ENCODE data around the gene MMP19.
"Not testable (repeated sequence)": the region's sequence is repeated elsewhere in the genome, so short reads cannot be mapped to it uniquely, and the experiment has no call there.

Gene MMP19

DNA sequence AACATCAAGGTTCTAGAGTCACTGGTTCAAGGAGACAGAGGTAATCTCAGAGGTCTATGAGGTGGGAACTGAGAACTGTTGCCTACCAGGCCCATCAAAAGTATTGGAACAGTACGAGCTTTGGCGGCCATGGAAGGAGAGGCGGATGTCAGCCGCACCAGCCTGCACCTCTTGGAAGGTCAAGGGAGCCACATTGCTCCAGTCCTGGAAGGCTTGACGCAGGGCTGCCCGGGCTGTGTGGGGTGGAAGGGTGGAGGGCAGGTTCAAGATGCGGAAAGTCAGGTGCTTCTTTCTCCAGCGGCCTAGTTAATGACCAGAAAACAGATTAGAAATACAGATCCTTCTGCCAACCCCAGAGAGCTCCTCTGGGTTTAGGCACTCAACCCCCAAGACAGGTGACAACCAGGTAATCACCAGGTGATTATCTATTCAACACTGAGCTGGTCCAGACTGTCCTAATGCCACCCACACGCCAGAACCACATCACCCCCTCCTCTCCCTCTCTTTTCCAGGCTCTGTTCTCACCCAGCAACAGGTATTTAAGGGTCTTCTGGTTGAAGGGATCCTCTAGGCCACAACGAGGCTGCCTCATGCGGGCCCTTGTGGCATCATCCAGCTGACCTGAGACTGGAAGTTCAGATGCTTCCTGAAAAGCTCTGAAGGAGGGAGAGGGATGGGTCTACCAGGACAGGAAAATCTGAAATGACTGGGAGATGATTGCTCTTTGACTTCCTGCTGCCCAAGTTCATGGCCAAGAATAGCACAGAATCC lies 2.0 kb downstream of the MMP19 start:
- no peak for DNase-seq

DNA sequence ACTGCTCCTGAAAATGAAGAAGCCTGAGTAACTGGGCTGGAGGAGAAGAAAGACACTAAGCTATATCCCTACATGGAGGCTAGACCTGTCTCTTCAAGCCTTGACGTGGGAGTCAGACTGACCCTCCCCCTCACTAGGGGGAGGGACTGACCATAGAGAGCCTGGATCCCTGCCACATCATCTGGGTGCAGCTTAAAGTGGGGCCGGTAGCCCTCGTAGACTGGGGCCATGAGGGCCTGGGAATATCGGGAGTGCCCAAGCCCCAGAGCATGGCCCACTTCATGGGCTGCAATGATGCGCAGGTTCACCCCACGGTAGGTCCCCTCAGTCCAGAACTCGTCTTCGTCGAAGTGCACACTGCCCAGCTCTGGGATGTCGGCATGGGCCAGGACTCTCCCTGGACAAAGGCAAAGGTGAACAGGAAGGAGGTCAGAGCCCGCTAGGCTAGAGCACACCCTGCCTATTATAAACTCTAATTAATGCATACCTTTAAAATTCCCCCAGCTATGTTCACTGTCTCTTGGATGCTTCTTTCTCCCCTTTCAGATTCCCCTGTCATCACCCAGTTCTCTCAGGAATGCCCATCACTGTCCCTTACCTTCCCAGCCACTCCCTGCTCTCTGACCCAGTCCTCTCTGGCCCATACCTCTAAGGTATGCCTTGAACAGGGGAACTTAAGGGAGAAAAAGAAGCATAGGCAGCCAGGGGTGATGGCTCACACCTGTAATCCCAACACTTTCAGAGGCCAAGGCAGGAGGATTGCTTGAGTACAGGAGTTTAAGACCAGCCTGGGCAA lies 3.2 kb downstream of the MMP19 start:
- no peak for DNase-seq

- no peak for DNase-seq
These were observed 4.4 kb downstream of the MMP19 start for GRCh38 chr12:55838361-55838760.

- DNase-seq, result not testable (repeated sequence)
These were observed 8.3 kb downstream of the MMP19 start for GRCh38 chr12:55834400-55834799.

GRCh38 chr12:55833056-55833455 lies 9.7 kb downstream of the MMP19 start:
- no peak for DNase-seq

- no peak for DNase-seq
These were observed 11.3 kb downstream of the MMP19 start for GRCh38 chr12:55831447-55831815.

DNA sequence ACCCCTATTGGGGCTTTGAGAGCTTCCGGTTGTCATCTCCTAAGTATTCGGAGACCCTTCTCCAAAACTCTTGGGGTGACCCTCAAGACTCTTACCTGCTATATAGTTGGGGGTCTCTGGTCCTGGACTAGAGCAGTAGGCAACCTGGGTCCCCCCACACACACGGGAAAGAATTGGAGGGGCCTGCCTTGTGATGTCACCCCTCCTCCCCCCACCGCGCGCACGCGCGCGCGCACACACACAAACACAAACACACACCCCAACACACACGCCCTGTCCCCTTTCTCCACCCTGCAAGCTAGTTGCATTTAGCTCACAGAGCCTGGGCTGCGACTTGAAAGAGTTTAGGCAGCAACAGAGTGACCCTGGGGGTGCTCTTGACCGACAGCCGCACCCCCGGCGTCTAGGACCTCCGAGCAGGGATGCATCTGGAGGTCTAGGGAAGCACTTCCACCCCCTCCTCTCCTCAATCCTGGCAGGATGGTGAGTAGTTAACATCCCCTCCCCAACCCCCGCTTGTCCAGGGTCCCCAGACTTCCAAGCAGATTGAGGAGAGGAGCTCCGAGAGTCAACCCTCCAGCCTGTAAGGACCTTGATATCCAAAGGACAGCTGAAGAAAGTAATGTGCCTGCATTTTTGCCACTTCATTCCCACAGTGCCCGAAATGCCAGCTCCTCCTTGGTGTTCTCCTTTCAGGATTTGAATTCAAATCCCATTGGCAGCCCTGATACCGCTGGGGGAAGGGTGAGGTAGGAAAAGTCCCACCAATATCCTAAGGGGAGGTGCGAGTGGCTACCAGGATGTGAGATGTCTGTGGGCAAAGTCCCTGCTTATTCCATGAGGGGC lies 11.9 kb downstream of the MMP19 start:
- peak; percentile 62 for DNase-seq

- no peak for DNase-seq
These were observed 12.7 kb downstream of the MMP19 start for GRCh38 chr12:55829967-55830600.

GRCh38 chr12:55828357-55828756 lies 14.4 kb downstream of the MMP19 start:
- DNase-seq, result no peak

DNA sequence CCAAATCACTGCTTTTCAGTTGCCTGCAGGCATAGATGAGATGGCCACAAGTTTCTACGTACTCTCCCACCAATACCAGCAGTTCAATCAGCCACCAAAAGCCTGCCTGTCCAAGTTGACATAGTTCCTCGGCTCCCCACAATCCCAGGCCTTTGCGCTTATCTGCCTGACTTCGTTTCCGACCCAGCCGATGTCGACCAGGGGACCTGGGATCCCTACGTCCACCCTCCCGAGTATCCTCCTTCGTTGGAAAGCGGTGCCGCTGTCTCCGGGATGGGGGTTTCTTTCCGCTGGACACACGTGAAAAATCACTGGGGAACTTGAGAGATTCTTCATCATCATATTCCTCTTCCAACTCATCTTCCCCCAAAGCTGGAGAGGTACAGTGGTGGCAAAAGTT lies 14.9 kb downstream of the MMP19 start:
- no peak for DNase-seq

DNA sequence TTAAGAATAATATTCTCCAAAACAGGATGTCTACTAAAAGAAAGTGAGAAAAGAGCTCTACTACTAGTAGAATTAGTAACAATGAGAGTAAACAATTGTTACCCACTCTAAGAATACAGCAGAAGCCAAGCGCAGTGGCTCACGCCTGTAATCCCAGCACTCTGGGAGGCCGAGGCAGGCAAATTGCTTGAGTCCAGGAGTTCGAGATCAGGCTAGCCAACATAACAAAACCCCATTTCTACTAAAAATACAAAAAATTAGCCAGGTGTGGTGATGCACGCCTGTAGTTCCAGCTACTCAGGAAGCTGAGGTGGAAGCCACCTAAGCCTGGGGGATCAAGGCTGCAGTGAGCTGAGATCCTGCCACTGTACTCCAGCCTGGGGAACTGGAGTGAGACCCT lies 18.0 kb downstream of the MMP19 start:
- no peak for DNase-seq

DNA sequence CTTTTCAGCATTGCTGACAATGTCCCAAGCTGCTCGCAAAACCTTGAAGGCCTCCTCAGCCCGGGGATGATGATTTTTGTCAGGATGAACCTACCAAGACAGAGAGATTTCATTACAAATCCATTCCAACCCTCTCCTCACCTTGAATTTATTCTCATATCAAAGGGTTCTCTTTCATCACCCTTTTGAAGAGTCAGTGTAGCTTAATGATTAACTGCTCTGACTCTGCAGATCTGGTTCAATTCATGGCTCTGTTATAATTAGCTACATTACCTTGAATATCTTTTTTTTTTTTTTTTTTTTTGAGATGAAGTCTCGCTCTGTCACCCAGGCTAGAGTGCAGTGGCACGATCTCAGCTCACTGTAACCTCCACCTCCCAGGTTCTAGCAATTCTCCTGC lies 19.3 kb downstream of the MMP19 start:
- DNase-seq, result no peak

DNA sequence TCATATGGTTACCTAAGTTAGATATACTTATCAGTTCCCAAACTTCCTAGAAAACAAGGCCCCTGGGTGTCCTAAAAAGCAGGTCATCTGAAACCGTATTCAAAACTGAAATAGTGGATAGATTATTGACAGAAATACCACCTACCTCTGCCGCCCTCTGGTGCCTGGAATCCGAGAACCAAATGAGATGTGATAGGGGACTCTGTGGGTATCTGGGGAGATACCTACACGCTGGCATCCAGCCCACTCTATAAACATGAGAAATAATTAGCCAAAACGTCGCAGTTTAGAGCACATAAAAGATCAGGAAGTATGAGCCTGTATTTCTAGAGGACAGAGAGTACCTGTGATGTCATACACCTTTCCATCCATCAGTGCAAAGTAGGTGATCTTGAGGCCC lies 20.5 kb downstream of the MMP19 start:
- DNase-seq, result no peak

DNA sequence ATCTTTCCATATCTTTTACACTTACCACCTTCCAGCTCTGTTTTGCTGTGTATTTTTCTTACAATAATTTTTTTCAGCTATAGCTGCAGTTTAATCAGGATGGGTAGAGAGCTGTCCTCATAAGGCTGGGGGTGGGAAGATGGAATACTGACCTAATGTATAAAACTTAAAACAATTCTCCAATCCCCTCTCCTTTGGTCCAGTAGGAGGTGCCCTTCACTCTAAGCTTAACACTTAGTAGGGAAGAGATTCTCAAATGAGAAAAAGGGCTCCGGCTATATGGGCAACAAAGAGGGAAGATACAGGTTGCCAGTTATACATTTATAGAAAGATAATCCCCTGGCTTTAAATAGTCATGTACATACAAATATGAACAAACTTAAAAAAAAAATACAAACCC lies 22.1 kb downstream of the MMP19 start:
- no peak for DNase-seq

DNA sequence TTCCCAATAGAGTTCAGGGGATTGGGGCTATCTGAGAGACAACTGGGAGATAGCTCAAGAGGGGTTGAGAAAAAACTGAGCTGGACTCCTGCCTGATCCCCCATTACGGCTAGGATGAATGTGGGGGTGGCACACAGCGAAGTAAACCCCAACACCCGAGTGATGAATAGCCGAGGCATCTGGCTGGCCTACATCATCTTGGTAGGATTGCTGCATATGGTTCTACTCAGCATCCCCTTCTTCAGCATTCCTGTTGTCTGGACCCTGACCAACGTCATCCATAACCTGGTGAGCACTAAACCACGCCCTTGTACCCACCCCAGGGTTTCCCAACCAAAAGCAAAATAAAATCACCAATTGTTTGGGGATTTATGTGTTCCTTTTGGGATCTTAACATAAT lies 23.9 kb downstream of the MMP19 start:
- DNase-seq, result no peak

DNA sequence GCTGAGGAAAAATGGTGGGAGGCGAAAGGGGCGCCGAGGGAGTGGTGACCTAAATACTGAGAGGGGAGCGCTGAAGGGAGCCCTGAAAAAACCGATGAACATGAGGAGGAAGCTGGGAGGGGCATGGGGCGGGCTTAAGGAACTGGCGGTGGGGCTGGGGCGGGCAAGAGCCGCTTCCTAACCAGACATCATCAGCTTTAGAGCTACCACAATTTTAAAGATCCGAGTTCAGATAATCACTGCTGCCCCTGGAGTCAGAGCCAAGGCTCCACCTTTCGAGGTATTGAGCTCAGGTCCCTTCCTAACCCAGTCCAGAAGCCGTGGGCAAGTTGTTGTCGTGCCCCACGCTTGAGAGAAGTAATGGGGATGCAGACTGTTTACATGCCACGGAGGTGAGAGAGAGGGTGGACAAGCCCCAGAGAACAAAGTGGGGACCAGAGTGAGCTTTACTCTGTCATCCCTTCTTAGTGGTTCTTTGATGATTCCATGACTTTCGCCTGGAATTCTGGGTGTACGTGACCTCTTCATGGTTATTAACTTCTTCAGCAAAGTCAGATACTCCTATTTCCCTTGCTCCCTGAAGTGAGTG lies 24.5 kb downstream of the MMP19 start:
- DNase-seq, result no peak

DNA sequence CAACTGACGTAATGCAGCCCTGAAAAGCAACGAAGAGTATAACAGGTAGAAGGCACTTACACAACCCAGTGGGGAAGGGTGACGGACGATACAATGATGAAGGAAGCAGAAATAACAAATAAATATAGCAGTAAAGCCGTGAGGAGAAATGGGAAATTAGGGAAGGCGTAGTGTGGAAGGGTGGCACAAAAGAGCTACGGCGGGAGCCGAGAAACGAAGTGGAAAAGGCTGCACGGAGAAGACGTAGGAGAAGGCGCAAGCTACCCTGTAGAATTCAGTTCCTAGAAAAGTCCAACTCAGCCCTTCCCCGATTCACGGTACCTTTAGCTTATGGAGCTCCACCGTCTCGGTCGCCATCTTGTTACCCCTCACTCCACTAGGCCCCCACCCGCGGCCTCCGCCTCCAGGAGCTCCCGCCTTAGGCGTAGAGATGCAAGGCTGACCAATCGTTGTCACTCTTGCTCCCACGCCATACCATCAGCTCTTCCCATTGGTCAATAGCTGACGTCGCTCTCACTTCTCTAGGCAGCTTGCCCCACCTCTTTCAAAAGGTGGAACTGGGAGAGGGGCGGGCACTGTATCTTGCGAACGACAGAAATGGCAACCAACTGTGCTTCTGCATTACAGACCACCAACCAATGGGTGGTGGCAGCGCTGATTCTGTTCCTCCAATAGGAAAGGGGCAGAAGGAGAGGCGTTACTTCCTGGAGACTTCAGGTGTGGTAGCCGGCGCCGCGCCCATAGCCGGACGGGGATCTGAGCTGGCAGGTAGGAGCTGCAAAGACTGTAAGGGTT lies 25.2 kb downstream of the MMP19 start, which contains the start of the genes ORMDL2 and SARNP:
Gene ORMDL2 (plus strand): TSS at position 697 of the 795 bp plus-strand sequence. CDS start 959 bp downstream, outside the sequence.
Gene SARNP (minus strand): TSS at position 380 of the 795 bp plus-strand sequence. CDS start 23 bp downstream, at position 357.
- DNase-seq, result peak; percentile 70

- DNase-seq, result no peak
These were observed 25.8 kb downstream of the MMP19 start for GRCh38 chr12:55816881-55817344.

- DNase-seq, result no peak
These were observed 27.3 kb downstream of the MMP19 start for GRCh38 chr12:55815473-55815872.

DNA sequence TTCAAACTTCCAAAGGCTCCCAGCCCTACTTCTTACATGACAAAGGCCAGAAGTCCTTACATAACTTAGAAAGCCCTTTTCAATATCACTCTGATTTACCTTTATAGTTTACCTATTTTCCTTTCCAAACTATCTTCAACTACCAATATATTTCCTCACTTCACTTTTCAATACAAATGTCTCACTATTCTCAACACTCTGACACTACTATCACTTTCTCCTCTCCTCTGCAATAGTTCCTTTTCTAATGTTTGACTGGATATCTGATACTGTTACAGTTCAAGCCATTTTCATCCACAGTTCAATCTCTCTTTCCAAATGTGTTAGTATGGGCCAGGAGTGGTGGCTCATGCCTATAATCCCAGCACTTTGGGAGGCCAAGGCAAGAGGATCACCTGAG lies 28.5 kb downstream of the MMP19 start:
- DNase-seq, result no peak

GRCh38 chr12:55812088-55812487 lies 30.6 kb downstream of the MMP19 start:
- DNase-seq, result no peak
